ENCODE results near the gene PCGF3. TPM values are rescaled to one million over a fixed set of nuclear protein-coding genes. Genes with fewer than 3 reads are reported as not detected.

PCGF3 gene
- total RNA-seq, 1 donor, result 40.6 TPM

- no peak overlapping the region for H3K4me3 ChIP-seq (ENCODE audit: low read depth, low read length)
- no peak for TF ChIP-seq CTCF (IDR thresholded peaks at IDR 0.05; ENCODE audit: insufficient read depth, low read depth, low read length)
- no peak for DNase-seq (ENCODE audit: low read depth)
These were observed 48.8 kb downstream of the PCGF3 start for GRCh38 chr4:754221-755120.

DNA sequence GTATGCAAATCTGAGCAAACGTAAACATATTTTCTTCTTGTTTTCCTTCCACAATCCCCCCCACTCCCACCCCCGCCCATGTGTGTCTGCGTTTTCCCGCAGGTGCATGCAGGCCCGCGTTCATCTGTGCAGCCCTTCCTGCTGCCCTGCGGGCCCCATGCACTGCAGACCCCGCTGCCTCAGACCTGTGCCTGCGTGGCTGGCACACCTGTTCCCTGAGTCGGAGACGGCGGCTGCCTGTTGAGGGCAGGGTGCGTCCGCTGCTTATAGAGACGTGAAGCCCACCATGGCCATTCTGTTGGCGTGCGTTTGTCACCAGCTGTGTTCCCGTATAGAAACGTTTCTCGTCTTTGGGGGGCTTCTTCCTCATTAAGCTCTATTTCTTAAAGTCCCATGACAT lies 51.5 kb downstream of the PCGF3 start:
- H3K4me3 ChIP-seq (ENCODE audit: low read depth, low read length), result no peak overlapping the region
- no peak for DNase-seq (ENCODE audit: low read depth)
- TF ChIP-seq CTCF (IDR thresholded peaks at IDR 0.05; ENCODE audit: insufficient read depth, low read depth, low read length), result no peak

- H3K4me3 ChIP-seq (ENCODE audit: low read depth, low read length), result peak overlapping the region; percentile 40
These were observed 54.2 kb downstream of the PCGF3 start for GRCh38 chr4:759810-760209.

GRCh38 chr4:760616-761015 lies 55.0 kb downstream of the PCGF3 start:
- peak overlapping the region; percentile 40 for H3K4me3 ChIP-seq (ENCODE audit: low read depth, low read length)
- DNase-seq (ENCODE audit: low read depth), result no peak
- no peak for TF ChIP-seq CTCF (IDR thresholded peaks at IDR 0.05; ENCODE audit: insufficient read depth, low read depth, low read length)

More at GRCh38 chr4:759810-760209, 54.2 kb downstream of the PCGF3 start:
- DNase-seq (ENCODE audit: low read depth), result peak; percentile 48

DNA sequence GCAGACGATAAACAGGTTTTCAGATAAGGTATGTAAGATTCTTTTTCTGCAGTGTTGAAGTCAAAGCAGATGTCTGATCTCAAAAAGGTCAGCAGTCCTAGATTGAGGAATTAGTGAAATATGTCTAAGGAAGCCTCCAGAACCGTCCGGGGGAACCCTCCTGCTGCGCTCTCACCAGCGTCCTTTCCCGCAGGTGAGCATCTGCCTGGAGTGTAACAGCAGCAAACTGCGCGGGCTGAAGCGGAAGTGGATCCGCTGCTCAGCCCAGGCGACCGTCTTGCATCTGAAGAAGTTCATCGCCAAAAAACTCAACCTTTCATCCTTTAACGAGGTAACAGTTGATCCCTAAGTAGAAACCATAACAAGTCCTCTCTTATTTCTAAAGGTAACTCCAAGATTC lies 55.5 kb downstream of the PCGF3 start:
- DNase-seq (ENCODE audit: low read depth), result no peak
- no peak overlapping the region for H3K4me3 ChIP-seq (ENCODE audit: low read depth, low read length)
- no peak for TF ChIP-seq CTCF (IDR thresholded peaks at IDR 0.05; ENCODE audit: insufficient read depth, low read depth, low read length)

- DNase-seq (ENCODE audit: low read depth), result no peak
- no peak overlapping the region for H3K4me3 ChIP-seq (ENCODE audit: low read depth, low read length)
- no peak for TF ChIP-seq CTCF (IDR thresholded peaks at IDR 0.05; ENCODE audit: insufficient read depth, low read depth, low read length)
These were observed 56.1 kb downstream of the PCGF3 start for GRCh38 chr4:761739-762138.

- peak; percentile 36 for TF ChIP-seq CTCF (IDR thresholded peaks at IDR 0.05; ENCODE audit: insufficient read depth, low read depth, low read length)
- no peak overlapping the region for H3K4me3 ChIP-seq (ENCODE audit: low read depth, low read length)
- DNase-seq (ENCODE audit: low read depth), result no peak
These were observed 56.9 kb downstream of the PCGF3 start for GRCh38 chr4:762211-763190.

Data from fibroblast of villous mesenchyme (primary cell).